K562 (cell line): ENCODE data around the gene CYP2A6. TPM values are rescaled to one million over a fixed set of nuclear protein-coding genes. Genes with fewer than 3 reads are reported as not detected.

Experiments
- ARID2 ChIP-seq: fragments of 450-650 bp; IDR thresholded peaks from 2 replicates; pipeline ENCODE4 v1.6.1; 2017; ENCODE audit warnings: antibody characterized with exemption, mild to moderate bottlenecking
- ATF7 ChIP-seq: fragments of 450-650 bp; IDR thresholded peaks from 2 replicates; pipeline ENCODE4 v1.7.1; 2014; ENCODE audit warnings: mild to moderate bottlenecking, moderate library complexity
- CHCHD3 ChIP-seq: fragments of 250-450 bp; sonication (Bioruptor Pico); IDR thresholded peaks from 2 replicates; pipeline ENCODE4 v2.1.2; 2022; ENCODE audit warnings: mild to moderate bottlenecking
- CXXC5 ChIP-seq: fragments of 250-450 bp; sonication (Bioruptor Pico); IDR thresholded peaks from 2 replicates; pipeline ENCODE4 v1.8.0; 2022; ENCODE audit warnings: inconsistent platforms, mild to moderate bottlenecking, moderate library complexity
- GABPA ChIP-seq: fragments of 200-800 bp; sonication (Bioruptor generic); conservative IDR thresholded peaks from 2 replicates; pipeline ENCODE4 v1.6.1; 2016; ENCODE audit warnings: low read depth, missing genetic modification characterization, missing compliant biosample characterization
- PCBP1 ChIP-seq: fragments of 200-400 bp; formaldehyde crosslinking; IDR thresholded peaks from 2 replicates; pipeline ENCODE4 v1.6.1; 2018; ENCODE audit warnings: mild to moderate bottlenecking, low read depth, low read length; ENCODE audit not compliant: poor library complexity, severe bottlenecking
- SRSF9 ChIP-seq: fragments of 200-400 bp; formaldehyde crosslinking; IDR thresholded peaks from 2 replicates; pipeline ENCODE4 v1.6.1; 2017; ENCODE audit warnings: low read depth, low read length, borderline replicate concordance
- TAF7 ChIP-seq: fragments of 450-650 bp; IDR thresholded peaks from 2 replicates; pipeline ENCODE4 v1.6.1; 2016; ENCODE audit warnings: missing genetic modification characterization, missing compliant biosample characterization
- TEAD2 ChIP-seq: fragments of 450-650 bp; IDR thresholded peaks from 2 replicates; pipeline ENCODE4 v1.6.1; 2016; ENCODE audit warnings: missing genetic modification characterization, control low read depth, missing compliant biosample characterization
- ZEB2 ChIP-seq: fragments of 450-650 bp; IDR thresholded peaks from 2 replicates; pipeline ENCODE4 v1.6.1; 2016
- ZNF24 ChIP-seq: fragments of 450-650 bp; IDR thresholded peaks from 2 replicates; pipeline ENCODE4 v1.6.1; 2016
- polyA plus RNA-seq, 8 experiments: library from polyadenylated mRNA; depleted of rRNA in 4 of 8; stranded (reverse) in 5 of 8; unstranded in 3 of 8; fragments of >200 nt; fragmentation: Nextera tagmentation in 2 of 8; fragmentation: Illumina TruSeq in 1 of 8; extraction: Ambion mirVana in 2 of 8; extraction: Trizol in 1 of 8; gene quantifications; 2 replicates each; pipeline versions ENCODE4 v1.2.1 to v1.2.3, GENCODE V29; 2011 to 2014; ENCODE audit warnings: inconsistent platforms in 1 of 8, missing spikeins in 1 of 8
- total RNA-seq, 7 experiments: library from RNA; depleted of rRNA in 6 of 7; stranded (reverse); fragments of >200 nt in 6 of 7; fragmentation: Illumina TruSeq in 2 of 7; extraction: Trizol in 2 of 7; gene quantifications; 2 replicates each; pipeline versions ENCODE4 v1.2.1 to v1.2.3, GENCODE V29; 2011 to 2021; ENCODE audit warnings: low replicate concordance in 1 of 7
- TF ChIP-seq, protein P1 (sequence below): sonication (generic); formaldehyde crosslinking; IDR thresholded peaks from 2 replicates; pipeline ENCODE4 v1.8.0; 2023; ENCODE audit warnings: mild to moderate bottlenecking, missing genetic modification reagents
- TF ChIP-seq, protein P2 (sequence below): fragments of 450-650 bp; IDR thresholded peaks from 2 replicates; pipeline ENCODE4 v1.7.0; 2016; ENCODE audit warnings: borderline replicate concordance
- TF ChIP-seq, protein P3 (sequence below): sonication (generic); formaldehyde crosslinking; IDR thresholded peaks from 2 replicates; pipeline ENCODE4 v1.8.1; 2023; ENCODE audit warnings: mild to moderate bottlenecking, missing genetic modification reagents
- TF ChIP-seq, protein P4 (sequence below), 2 experiments: IDR thresholded peaks in 1 of 2; conservative IDR thresholded peaks in 1 of 2; 2 replicates each; pipeline ENCODE4 v1.6.1; 2016; ENCODE audit warnings: low read depth in 2 of 2, mild to moderate bottlenecking in 1 of 2, missing compliant biosample characterization in 1 of 2, missing genetic modification characterization in 1 of 2, moderate library complexity in 1 of 2
- TF ChIP-seq, protein P5 (sequence below): sonication (generic); formaldehyde crosslinking; IDR thresholded peaks from 2 replicates; pipeline ENCODE4 v1.8.0; 2022; ENCODE audit warnings: mild to moderate bottlenecking, missing genetic modification reagents, borderline replicate concordance

The CYP2A6 gene
- total and polyA plus RNA-seq, 9 of the 15 experiments (the other 6 are each of a cell fraction or from before 2014, with no cell fraction given), result 0.31 TPM; not detected in 8

DNA sequence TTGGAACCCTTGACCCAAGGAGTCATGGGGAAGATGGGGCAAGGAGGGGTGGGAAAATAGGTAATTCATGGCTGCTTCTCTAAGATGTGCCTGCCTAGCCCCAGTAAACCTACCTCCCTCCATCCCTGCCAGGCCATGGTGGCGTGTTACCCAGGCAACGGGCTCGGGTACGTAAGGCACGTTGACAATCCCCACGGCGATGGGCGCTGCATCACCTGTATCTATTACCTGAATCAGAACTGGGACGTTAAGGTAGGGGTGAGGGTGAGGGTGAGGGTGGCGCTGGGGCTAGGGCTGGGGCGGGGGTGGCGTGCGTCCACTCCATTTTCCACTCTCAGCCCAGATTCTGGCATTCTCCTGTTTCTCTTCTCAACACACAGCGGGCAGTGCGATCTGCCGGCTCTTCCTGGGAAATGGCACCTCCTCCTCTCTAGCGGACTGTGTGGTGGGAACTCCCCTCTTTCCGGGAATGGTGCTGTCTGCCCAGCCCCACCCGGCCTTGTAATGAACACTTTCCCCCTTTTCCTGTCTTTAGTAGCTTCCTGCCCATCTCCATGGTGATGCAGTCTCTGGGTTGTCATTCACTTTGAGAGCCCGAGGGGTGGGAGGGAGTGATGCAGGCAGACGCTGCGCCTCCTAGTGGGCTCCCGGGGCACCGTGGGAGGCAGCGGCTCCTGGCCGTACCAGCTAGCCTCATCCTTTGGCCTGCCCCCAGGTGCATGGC, 43.7 kb downstream of the CYP2A6 start (continued):
- TF ChIP-seq, protein P1, sequence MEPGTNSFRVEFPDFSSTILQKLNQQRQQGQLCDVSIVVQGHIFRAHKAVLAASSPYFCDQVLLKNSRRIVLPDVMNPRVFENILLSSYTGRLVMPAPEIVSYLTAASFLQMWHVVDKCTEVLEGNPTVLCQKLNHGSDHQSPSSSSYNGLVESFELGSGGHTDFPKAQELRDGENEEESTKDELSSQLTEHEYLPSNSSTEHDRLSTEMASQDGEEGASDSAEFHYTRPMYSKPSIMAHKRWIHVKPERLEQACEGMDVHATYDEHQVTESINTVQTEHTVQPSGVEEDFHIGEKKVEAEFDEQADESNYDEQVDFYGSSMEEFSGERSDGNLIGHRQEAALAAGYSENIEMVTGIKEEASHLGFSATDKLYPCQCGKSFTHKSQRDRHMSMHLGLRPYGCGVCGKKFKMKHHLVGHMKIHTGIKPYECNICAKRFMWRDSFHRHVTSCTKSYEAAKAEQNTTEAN (CRISPR knock-in tag), result peak; percentile 77; the same call in 1 of the 2 replicates
- TF ChIP-seq TAF7 (tag) (no peak), TEAD2 (tag) (no peak), GABPA (tag) (0 out of 2 replicates have a peak, but pooled peaks have one; percentile 18), PCBP1 (no peak), ZEB2 (no peak), ARID2 (0 out of 2 replicates have a peak, but pooled peaks have one; percentile 9), ATF7 (peak; percentile 95), ZNF24 (peak; percentile 38; the same call in 1 of the 2 replicates), CXXC5 (CRISPR knock-in tag) (peak; percentile 33; the same call in 1 of the 2 replicates), CHCHD3 (CRISPR knock-in tag) (no peak), SRSF9 (no peak)
- TF ChIP-seq, protein P2, sequence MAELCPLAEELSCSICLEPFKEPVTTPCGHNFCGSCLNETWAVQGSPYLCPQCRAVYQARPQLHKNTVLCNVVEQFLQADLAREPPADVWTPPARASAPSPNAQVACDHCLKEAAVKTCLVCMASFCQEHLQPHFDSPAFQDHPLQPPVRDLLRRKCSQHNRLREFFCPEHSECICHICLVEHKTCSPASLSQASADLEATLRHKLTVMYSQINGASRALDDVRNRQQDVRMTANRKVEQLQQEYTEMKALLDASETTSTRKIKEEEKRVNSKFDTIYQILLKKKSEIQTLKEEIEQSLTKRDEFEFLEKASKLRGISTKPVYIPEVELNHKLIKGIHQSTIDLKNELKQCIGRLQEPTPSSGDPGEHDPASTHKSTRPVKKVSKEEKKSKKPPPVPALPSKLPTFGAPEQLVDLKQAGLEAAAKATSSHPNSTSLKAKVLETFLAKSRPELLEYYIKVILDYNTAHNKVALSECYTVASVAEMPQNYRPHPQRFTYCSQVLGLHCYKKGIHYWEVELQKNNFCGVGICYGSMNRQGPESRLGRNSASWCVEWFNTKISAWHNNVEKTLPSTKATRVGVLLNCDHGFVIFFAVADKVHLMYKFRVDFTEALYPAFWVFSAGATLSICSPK, result no peak
- TF ChIP-seq, protein P3, sequence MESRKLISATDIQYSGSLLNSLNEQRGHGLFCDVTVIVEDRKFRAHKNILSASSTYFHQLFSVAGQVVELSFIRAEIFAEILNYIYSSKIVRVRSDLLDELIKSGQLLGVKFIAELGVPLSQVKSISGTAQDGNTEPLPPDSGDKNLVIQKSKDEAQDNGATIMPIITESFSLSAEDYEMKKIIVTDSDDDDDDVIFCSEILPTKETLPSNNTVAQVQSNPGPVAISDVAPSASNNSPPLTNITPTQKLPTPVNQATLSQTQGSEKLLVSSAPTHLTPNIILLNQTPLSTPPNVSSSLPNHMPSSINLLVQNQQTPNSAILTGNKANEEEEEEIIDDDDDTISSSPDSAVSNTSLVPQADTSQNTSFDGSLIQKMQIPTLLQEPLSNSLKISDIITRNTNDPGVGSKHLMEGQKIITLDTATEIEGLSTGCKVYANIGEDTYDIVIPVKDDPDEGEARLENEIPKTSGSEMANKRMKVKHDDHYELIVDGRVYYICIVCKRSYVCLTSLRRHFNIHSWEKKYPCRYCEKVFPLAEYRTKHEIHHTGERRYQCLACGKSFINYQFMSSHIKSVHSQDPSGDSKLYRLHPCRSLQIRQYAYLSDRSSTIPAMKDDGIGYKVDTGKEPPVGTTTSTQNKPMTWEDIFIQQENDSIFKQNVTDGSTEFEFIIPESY, result peak; percentile 100
- TF ChIP-seq, protein P4, sequence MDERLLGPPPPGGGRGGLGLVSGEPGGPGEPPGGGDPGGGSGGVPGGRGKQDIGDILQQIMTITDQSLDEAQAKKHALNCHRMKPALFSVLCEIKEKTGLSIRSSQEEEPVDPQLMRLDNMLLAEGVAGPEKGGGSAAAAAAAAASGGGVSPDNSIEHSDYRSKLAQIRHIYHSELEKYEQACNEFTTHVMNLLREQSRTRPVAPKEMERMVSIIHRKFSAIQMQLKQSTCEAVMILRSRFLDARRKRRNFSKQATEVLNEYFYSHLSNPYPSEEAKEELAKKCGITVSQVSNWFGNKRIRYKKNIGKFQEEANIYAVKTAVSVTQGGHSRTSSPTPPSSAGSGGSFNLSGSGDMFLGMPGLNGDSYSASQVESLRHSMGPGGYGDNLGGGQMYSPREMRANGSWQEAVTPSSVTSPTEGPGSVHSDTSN (CRISPR knock-in tag; IDR thresholded peaks at IDR 0.05; ENCODE audit: low read depth), result 0 out of 2 replicates have a peak, but pooled peaks have one; percentile 23
- TF ChIP-seq, protein P4 (tag; conservative IDR thresholded peaks at IDR 0.05; ENCODE audit: low read depth), result peak; percentile 81
- TF ChIP-seq, protein P5, sequence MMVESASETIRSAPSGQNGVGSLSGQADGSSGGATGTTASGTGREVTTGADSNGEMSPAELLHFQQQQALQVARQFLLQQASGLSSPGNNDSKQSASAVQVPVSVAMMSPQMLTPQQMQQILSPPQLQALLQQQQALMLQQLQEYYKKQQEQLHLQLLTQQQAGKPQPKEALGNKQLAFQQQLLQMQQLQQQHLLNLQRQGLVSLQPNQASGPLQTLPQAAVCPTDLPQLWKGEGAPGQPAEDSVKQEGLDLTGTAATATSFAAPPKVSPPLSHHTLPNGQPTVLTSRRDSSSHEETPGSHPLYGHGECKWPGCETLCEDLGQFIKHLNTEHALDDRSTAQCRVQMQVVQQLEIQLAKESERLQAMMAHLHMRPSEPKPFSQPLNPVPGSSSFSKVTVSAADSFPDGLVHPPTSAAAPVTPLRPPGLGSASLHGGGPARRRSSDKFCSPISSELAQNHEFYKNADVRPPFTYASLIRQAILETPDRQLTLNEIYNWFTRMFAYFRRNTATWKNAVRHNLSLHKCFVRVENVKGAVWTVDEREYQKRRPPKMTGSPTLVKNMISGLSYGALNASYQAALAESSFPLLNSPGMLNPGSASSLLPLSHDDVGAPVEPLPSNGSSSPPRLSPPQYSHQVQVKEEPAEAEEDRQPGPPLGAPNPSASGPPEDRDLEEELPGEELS (CRISPR knock-in tag), result 0 out of 2 replicates have a peak, but pooled peaks have one; percentile 55
